AG20443 (cell line): ENCODE results near the gene RAB6B.

Source experiments
- DNase-seq: peaks from one replicate; pipeline ENCODE4 v3.0.0; 2012; ENCODE audit warnings: low spot score, mixed read lengths

RAB6B gene

DNA sequence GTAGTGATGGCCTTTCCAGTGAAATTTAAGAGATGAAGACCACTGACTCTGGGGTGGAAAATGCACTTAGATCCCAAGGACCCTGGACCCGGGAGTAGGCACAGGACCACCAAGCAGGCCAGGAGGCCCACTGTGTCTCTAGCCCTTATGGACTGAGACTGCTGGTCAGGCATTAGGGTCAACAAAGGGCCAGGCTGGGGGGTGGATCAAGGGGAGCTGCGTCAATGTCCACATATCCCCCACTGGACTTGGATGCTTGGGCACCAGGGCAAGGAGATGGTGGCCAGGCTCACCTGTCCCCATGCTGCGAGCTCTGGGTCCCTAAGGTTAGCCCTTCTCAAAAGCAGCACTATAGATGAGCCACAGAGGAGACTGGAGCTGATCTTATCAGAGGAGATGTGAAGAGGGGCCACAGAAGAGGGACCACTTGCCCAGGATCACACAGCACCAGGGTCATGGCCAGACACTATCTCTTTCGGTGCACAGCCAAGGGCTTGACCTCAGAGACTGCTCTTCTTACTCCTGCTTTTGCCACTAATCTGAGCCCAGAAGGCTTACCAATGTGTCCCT is 14.7 kb downstream of the RAB6B start:
- no peak for DNase-seq

DNA sequence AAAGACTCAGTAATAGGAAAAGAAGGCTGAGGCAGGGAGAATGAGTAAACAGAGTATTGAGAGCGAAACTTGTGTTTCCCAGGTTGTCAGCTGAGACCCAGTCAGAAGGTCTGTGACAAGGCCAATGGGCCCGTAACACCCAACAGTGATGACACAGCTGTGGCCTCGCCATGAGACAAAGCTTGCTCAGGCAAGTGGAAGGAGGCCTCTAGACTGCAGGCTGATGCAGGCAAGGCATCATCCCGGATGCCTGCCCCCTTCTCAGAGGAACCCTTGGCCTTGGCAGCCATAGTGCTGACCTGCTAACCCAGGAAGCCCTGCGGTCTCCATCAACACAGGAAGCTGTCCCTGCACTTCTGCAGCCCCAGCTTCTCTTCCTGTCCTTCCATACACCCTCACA is 15.4 kb downstream of the RAB6B start:
- DNase-seq = no peak

- DNase-seq = no peak
These were observed 17.2 kb downstream of the RAB6B start for GRCh38 chr3:133878518-133878917.

DNA sequence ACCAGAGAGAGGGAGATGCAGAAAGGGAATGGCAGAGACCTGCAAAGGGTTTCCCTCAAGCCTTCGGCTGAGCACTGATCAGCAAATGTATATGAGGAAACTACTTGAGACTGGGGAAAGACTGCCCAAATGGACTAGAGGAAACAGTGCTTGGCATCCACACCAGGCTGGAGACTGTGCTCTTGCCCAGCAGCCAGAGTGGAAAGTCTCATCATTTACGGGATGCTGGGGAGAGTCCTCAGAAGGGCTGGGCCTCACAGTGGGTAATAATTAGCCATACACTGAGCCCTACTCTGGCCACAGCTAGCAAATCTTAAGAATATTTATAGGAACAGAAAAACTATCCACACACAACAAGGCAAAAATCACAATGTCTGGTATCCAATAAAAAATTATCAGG is 18.5 kb downstream of the RAB6B start:
- DNase-seq = no peak

- no peak for DNase-seq
These were observed 20.8 kb downstream of the RAB6B start for GRCh38 chr3:133874761-133875438.

GRCh38 chr3:133874344-133874743 is 21.3 kb downstream of the RAB6B start:
- no peak for DNase-seq

GRCh38 chr3:133872781-133873180 is 22.9 kb downstream of the RAB6B start:
- DNase-seq = no peak

DNA sequence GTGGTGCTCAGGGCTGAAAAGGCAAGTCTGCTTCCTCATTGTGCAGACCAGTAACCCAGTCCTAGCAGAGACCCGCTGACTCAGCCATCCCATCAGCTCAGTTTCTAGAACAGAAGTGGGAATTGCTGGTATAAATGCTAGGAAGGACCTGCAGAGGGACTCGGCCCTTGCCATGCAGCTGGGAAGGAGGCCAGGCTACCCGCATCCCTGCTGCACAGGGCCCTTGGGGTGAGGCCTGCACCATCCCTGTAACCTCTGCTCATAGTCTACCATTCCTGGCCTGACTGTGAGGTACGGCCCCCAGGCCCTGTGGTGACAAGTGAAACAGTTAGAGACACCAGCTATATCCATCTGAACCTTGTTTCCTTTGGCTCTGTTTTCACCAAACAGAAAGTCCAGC is 23.5 kb downstream of the RAB6B start:
- DNase-seq = no peak

- no peak for DNase-seq
These were observed 24.2 kb downstream of the RAB6B start for GRCh38 chr3:133871368-133872090.

DNA sequence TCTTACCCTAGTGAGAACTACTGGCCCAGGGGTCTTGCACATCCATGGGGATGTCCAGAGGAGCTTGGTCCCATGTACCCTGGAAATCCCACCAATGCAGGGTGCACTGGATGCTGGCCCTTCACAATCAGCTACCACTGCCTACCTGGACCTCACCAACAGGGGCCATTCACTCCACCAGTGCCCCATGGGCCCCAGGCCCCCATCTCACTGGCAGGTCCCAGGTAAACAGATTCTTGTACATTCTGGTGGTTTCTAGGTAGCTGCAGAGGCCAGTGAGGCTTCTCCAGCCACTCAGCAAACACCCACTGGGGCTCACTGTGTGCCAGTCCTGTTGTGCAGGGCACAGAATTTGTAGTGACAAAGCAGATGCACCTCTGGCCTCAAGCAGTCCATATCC is 24.9 kb downstream of the RAB6B start:
- no peak for DNase-seq

GRCh38 chr3:133869586-133869985 is 26.1 kb downstream of the RAB6B start:
- no peak for DNase-seq

- no peak for DNase-seq
These were observed 26.8 kb downstream of the RAB6B start for GRCh38 chr3:133868758-133869475.

GRCh38 chr3:133868186-133868585 is 27.5 kb downstream of the RAB6B start:
- DNase-seq = no peak

DNA sequence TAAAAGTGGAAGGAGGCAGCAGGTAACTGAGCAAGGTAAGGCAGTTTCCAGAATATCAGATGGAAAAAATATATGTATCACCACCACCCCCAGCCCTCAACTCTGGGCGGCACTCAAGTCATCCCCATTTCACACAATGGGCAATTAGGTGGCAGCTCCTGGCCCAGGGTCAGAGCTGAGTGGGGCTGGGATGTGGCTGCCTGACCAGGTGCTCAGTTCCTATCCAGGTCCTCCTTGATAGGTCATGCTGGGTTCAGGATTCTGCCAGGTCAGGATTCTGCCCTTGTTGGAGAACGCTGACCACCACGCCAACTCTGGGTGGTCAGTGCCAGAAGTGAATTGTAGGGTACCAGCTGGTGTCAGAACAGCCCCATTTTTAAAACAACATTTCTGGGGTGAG is 29.5 kb downstream of the RAB6B start:
- DNase-seq = no peak

DNA sequence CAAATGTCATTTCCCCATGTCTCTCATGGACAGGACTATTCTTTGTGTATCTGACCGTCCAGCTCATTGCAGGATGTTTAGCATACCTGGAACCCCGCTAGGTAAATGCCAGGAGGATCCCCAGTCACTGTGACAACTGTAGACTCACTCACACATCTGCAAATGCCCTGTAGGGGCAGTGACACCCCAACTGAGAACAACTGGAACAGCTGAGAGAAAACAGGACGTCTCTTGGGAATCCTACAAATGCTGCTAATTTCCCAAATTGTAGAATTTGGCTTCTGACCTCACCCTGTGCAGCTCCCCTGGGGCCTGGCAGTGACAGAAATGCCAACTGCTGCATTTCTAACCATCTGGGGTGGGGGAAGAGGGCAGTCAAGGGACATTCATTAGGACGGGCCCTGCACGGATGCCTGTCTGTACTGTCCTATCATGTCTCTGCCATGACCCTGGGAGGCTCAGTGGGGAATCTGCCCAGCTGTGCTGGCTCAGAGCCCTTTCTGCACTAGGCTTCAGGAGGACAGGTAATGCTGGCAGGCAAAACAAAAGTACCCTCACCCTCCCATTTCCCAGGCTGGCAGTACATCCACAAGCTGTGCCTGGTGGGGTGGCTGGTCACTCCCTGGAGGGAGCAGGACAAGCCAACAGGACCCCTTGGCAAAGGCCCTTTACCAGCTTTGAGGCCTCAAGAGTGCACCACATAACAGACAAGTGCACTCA is 30.4 kb downstream of the RAB6B start:
- no peak for DNase-seq

- no peak for DNase-seq
These were observed 31.1 kb downstream of the RAB6B start for GRCh38 chr3:133864616-133865015.

DNA sequence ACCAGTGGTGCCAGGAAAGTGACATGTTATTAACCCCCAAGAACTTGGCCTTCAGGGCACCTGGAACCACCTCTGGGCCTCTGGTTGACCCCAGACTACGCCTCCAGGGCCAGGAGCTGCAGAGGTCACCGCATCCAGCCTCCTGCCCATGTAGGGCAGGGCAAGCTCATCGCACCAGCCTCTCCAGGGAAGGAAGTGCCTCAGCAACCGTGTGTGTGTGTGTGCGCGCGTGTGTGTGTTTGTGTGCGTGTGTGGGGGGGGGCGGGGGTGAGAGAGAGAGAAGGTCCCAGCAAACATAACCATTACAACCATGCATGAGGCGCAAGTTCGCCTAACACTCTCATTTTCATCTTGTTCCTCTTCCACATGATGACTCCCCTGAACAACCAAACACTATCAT is 31.8 kb downstream of the RAB6B start:
- DNase-seq = no peak

- DNase-seq = no peak
These were observed 33.5 kb downstream of the RAB6B start for GRCh38 chr3:133862161-133862560.

DNA sequence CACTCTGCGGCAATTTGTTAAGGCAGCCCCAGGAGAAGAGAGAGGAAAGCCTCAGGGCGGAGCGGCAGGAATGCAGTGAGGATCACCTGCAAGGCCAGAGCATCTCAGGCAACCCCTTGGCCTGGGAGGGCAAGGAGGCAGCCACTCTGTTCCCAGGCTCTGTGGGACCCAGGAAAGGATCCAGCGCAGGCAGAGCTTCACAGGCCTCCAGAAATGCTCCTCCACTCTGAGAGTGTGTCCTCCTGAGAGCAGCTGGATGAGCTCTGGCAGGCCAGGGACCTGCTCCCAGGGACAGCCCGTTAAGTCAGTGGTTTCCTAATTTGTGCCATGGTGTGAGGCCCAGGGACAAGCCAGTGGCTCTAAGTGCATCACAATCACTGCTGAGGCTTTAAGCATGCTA is 35.2 kb downstream of the RAB6B start:
- no peak for DNase-seq

DNA sequence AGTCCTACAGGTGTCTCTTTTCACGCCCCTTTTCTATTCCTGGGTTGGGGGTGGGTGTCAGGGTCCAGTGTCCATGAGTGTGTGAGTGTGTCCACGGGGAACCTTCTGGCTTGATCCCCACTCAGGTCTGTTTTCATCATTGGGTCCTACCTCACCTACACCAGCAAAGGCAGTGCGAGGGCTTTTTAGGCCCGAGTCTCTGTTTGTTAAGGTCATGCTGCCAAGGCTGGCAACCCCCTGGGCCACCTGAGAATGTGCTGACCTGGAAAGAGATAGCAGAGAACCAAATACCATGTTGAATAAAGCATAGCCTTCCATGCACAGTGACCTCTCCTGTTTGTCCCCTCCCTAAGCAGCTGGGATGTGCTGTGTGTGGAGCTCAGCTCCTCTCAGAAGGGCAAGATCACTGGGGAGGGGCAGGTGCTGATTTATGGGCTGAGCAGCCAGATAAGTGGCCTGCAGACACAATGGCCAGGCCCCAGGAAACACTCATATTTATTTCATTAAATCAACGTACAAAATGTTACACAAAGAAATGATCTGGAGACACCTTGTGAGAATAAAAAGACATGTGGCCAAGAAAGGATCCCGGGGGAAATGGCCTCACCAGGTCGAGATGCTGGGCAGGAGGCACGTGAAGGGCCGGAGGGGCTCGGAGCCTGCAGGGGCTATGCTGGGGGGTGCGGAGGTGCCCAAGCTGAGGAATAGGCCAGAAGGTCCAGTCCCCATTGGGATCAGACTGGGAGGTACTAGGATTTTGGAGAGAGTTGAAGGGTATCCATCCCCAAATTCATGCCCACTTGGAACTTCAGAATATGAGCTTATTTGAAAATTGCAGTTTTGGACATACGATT is 36.1 kb downstream of the RAB6B start:
- no peak for DNase-seq

DNA sequence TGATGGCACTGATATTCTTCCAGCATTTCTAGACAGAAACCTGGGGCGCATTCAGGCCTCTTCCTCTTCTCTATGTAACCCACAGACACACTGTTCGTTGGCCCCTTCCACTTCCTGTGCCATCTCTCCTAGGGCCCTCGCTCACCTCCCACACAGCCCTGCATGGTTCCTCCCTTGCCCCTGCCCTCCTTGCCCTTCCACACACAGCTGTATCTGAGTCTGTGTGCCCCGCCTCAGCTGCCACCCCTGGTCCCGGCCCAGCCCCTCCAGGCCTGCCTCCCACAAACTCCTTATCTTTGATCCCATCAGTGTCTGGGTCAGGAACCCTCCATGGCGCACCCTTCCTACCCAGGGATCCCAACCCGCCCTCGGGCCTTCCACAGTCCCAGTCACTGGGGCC is 37.9 kb downstream of the RAB6B start:
- no peak for DNase-seq
